ENCODE measurements around the gene SCYGR4. TPM values are rescaled to one million over a fixed set of nuclear protein-coding genes. Genes with fewer than 3 reads are reported as not detected.

Gene SCYGR4
- total RNA-seq, 4 donors from 2014 or later = not detected

- intact Hi-C loops (cut with DNase I) = no loop called here
- H3K27ac ChIP-seq = no peak overlapping the region
- no peaks in the 10 kb centered on the region for H3K36me3 ChIP-seq
- TF ChIP-seq, protein P1, sequence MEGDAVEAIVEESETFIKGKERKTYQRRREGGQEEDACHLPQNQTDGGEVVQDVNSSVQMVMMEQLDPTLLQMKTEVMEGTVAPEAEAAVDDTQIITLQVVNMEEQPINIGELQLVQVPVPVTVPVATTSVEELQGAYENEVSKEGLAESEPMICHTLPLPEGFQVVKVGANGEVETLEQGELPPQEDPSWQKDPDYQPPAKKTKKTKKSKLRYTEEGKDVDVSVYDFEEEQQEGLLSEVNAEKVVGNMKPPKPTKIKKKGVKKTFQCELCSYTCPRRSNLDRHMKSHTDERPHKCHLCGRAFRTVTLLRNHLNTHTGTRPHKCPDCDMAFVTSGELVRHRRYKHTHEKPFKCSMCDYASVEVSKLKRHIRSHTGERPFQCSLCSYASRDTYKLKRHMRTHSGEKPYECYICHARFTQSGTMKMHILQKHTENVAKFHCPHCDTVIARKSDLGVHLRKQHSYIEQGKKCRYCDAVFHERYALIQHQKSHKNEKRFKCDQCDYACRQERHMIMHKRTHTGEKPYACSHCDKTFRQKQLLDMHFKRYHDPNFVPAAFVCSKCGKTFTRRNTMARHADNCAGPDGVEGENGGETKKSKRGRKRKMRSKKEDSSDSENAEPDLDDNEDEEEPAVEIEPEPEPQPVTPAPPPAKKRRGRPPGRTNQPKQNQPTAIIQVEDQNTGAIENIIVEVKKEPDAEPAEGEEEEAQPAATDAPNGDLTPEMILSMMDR (IDR thresholded peaks at IDR 0.05) = no peak
- TF ChIP-seq POLR2A (IDR thresholded peaks at IDR 0.05) = no peak
- H3K9me3 ChIP-seq = no peaks in the 10 kb centered on the region
- no peaks in the 10 kb centered on the region for H3K27me3 ChIP-seq
- DNase-seq = no peak
- 67 to 71% methylated on average over 4 of the region's 4 CpGs for WGBS, 2 donors
- H3K4me1 ChIP-seq = no peaks in the 10 kb centered on the region
- H3K4me3 ChIP-seq (replicated peaks in 1 of 3) = no peak overlapping the region
These were observed 4.0 kb upstream of the SCYGR4 start for GRCh38 chr2:227613272-227613660.

- no peak for DNase-seq
- Histone ChIP-seq H3K4me1 (no peaks in the 10 kb centered on the region), H3K9me3 (no peaks in the 10 kb centered on the region), H3K4me3 (replicated peaks in 1 of 3) (no peak overlapping the region), H3K27me3 (no peaks in the 10 kb centered on the region), H3K27ac (no peak overlapping the region), H3K36me3 (no peaks in the 10 kb centered on the region)
- TF ChIP-seq POLR2A (IDR thresholded peaks at IDR 0.05) = no peak
- TF ChIP-seq, protein P1 (IDR thresholded peaks at IDR 0.05) = no peak
- intact Hi-C loops (cut with DNase I) = no loop called here
- WGBS, 2 donors = 88 to 90% methylated on average over 1 to 2 of the region's 4 CpGs
These were observed 3.1 kb upstream of the SCYGR4 start for GRCh38 chr2:227614246-227614645.

GRCh38 chr2:227614740-227615139, 2.6 kb upstream of the SCYGR4 start, which contains the start of gene SCYGR3:
SCYGR3 (minus strand) TSS chr2:227614840; CDS start chr2:227614840, 0 bp downstream.
- Histone ChIP-seq H3K27me3 (no peaks in the 10 kb centered on the region), H3K4me3 (replicated peaks in 1 of 3) (no peak within 1 kb of the TSS), H3K27ac (no peak within 1 kb of the TSS), H3K9me3 (no peaks in the 10 kb centered on the region), H3K4me1 (no peaks in the 10 kb centered on the region), H3K36me3 (no peaks in the 10 kb centered on the region)
- DNase-seq = no peak
- 90 to 96% methylated on average over 1 to 3 of the region's 4 CpGs for WGBS, 2 donors
- intact Hi-C loops (cut with DNase I) = no loop called here
- TF ChIP-seq, protein P1 (IDR thresholded peaks at IDR 0.05) = no peak
- TF ChIP-seq POLR2A (IDR thresholded peaks at IDR 0.05) = no peak

DNA sequence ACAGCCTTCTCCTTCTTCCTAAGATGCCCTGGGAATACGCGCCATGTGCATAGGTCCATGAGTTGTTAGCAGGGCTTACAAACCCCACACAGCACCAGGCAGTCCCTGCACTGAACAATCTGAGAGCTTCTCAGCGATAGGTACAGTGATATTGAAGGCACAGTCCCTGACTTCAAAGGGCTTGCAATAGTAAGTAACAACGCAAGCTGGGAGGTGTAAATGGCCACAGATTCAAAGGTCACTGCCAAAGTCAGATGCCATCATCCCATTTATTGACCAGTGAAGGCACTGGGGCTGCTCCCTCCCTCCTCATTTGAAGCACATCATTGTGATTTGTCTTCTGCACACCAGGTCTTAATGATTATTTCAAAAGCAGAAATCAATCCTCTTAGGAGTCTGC, 2.1 kb upstream of the SCYGR4 start:
- Histone ChIP-seq H3K4me1 (no peaks in the 10 kb centered on the region), H3K4me3 (replicated peaks in 1 of 3) (no peak overlapping the region), H3K27ac (no peak overlapping the region), H3K36me3 (no peaks in the 10 kb centered on the region), H3K9me3 (no peaks in the 10 kb centered on the region), H3K27me3 (no peaks in the 10 kb centered on the region)
- WGBS, 2 donors = 84 to 91% methylated on average over 4 of the region's 4 CpGs
- TF ChIP-seq, protein P1 (IDR thresholded peaks at IDR 0.05) = no peak
- no peak for TF ChIP-seq POLR2A (IDR thresholded peaks at IDR 0.05)
- DNase-seq = no peak
- intact Hi-C loops (cut with DNase I) = no loop called here

DNA sequence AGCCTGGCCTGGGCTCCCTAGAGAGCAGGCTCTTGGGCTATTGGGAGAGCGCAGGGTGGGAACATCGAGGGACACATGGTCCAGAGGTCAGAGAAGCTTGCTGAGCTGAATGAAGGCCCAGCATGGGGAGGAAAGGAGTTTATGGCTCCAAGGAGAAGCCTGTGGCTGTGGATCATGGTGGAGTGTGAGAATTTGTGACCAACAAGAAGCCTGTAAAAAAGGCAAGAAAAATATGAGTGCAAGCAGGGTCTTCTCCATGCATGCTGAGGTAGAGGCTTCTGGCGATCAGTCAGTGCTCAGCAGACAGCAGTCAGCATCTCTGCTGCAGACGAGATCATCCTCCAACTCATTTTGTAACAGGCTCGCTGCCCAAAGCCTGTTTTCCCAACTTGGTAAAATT, 1.4 kb upstream of the SCYGR4 start:
- H3K4me3 ChIP-seq (replicated peaks in 1 of 3) = no peak overlapping the region
- H3K27ac ChIP-seq = no peak overlapping the region
- no peaks in the 10 kb centered on the region for H3K27me3 ChIP-seq
- H3K36me3 ChIP-seq = no peaks in the 10 kb centered on the region
- DNase-seq = no peak
- WGBS, 2 donors = 70 to 79% methylated on average over 5 of the region's 5 CpGs
- H3K9me3 ChIP-seq = no peaks in the 10 kb centered on the region
- no peaks in the 10 kb centered on the region for H3K4me1 ChIP-seq
- no peak for TF ChIP-seq POLR2A (IDR thresholded peaks at IDR 0.05)
- intact Hi-C loops (cut with DNase I) = no loop called here

DNA sequence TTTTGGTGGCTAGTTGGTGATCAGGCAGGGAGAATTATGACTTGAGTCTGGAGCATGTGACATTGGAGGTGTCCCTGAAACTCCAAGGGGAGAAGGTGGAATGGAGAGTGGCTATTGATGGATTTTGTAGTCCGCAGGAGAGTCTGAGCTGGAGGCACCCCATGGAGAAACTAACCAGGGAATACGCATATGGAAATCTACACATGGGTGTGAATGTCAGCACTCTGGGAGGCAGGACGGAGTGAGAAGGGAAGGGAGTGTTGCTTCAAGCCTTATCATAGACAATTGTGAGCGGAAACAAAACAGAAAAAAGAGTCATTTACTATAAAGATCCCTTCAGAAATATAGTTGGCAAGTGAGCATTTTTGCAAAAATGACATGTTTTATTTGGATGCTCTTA, 667 bp upstream of the SCYGR4 start:
- H3K27me3 ChIP-seq = no peaks in the 10 kb centered on the region

More for the DNA sequence above, 667 bp upstream of the SCYGR4 start:
- intact Hi-C loops (cut with DNase I) = no loop called here
- Histone ChIP-seq H3K36me3 (no peaks in the 10 kb centered on the region), H3K4me3 (replicated peaks in 1 of 3) (no peak overlapping the region), H3K4me1 (no peaks in the 10 kb centered on the region), H3K9me3 (no peaks in the 10 kb centered on the region), H3K27ac (no peak overlapping the region)
- no peak for TF ChIP-seq POLR2A (IDR thresholded peaks at IDR 0.05)
- TF ChIP-seq, protein P1 (IDR thresholded peaks at IDR 0.05) = no peak
- no peak for DNase-seq
- 40 to 45% methylated on average over 4 of the region's 4 CpGs for WGBS, 2 donors

Data from thyroid gland (tissue), 4 donors.